ENCODE results near the gene GABRB2.
"Not testable (repeated sequence)": the region's sequence is repeated elsewhere in the genome, so short reads cannot be mapped to it uniquely, and the experiment has no call there.

Gene GABRB2

DNA sequence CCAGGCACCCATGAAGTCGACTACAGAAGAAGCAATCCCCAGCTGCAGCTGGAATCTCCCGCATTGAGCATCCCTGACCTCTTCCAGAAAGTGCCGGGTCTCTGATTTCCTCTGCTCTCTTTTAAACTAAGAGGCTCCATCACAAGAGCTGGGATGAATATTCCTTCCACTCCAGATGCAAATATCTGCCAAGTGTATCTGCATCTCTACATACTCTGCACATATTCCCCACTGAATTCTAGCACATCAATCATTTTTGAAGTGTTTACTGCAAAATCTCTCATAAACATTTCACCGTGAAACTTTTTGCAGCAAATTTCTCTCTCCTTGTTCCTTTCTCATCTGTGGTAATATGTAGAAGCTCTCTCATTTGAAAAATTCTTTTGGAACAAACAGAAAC is 161.5 kb downstream of the GABRB2 start:
- DNase-seq, result no peak

DNA sequence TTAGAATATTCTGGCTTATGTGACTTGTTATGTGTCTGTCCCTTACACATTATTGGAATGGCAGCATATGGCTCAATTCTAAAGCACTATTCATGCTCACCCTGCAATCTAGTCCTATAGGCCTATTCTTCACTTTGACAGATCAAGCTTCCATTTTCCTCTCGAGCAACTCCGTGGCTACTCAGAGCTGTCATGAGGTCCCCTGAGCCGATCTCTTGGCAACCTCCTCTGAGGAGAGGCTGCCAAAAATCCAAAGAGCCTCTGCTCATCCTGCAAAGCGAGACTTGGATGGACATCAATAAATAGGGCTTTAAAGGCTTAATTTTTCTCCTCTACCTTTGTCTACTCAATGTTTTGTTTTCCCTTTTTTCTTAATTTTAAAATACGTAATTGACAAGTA is 163.8 kb downstream of the GABRB2 start:
- no peak for DNase-seq

DNA sequence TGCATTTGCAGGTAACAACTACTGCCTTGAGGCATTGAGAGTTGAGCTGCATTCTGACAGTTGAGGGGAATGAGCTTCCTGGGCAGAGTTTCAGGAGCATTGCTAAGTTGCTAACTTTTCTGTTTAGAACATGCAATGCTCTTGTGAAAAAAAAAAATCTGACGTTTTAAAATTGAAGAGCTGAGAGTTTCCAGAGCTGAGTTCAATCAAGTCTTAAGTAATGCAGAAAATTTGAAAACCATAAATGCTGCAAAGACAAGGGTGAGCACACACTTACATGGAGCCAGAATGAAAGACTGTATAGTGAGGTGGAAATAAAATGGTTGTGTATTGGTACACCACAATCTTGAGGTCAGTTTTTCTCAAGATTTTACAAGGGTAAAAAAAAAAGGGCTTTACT is 166.0 kb downstream of the GABRB2 start:
- no peak for DNase-seq

DNA sequence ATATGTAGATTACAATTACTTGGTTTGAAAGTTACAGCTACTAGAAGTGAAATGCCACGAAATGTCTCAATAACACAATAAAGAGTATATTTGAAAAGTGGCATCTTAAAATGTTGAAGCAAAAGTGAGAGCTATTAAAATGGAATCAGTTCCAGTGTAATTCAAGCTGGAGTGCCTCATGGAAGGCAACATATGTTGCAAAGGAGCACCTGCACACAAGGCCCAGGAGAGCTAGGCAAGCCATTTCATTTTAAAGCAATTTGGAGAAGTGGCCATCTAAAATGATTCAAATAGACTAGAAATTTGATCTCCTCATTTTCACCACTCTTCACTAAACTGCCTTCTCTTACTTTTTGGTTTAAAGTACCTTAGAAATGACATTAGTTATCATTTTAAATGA is 167.8 kb downstream of the GABRB2 start:
- no peak for DNase-seq

DNA sequence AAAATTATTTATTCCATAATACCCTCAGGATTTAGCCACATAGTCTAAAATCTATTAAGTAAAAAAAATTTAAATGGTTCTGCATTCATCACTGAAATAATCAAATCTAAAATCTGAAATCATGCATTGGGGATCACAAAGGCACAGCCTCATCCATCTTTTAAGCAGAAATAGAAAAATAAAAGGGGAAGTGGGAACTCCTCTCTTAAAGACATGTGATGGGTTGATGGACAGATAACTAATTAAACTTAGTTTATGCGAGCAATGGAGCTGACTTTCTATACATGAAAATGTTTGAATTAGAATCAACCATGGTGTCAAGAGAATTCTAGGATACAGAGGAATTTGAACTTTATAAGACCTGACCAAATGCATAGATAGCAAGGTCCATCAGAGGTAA is 170.5 kb downstream of the GABRB2 start:
- DNase-seq, result no peak

DNA sequence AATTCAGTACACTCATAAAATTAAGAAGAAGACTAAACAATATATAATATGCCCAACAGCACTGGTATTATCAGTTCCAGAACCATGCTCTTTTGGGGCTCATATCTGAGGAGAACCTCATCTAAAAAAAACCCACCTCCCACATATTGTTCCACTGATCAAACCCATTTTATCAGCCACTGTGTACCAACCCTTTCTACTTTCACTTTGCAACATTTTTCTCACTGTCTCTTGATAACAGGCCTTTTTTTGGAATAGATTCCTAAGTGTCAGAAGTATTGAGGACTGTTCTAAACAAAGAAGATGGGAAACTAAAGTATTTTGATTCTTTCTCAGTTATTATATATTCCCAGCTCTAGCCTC is 173.2 kb downstream of the GABRB2 start:
- no peak for DNase-seq

DNA sequence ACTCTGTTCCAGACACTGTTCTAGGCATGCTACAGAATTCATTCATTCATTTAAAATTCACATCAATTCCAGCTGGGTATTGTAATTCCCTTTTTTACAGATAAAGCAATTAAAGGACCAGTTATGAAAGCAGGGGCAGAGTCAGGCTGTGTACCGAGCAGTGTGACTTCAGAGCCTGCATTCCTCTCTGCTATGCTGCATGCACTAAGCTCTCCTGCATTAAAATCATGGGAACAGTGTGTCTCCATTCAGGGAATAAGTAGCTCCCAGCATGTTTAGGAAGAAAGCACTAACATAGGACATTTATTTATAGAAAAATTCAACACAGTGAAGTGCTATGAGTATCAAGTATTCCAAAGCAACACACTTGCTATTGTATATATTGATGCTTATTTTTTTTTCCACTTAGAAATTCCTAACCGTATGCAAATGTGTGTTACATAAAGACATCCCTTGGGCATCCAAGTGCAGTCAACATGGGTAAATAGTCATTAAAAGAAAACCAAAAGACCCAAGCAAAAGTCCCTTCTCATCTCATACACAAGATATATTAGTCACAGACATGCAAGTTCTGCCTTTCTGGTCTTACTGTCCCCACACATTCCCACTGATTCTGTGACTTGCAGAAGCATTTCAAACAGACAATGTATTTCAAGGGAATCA is 173.7 kb downstream of the GABRB2 start:
- no peak for DNase-seq

DNA sequence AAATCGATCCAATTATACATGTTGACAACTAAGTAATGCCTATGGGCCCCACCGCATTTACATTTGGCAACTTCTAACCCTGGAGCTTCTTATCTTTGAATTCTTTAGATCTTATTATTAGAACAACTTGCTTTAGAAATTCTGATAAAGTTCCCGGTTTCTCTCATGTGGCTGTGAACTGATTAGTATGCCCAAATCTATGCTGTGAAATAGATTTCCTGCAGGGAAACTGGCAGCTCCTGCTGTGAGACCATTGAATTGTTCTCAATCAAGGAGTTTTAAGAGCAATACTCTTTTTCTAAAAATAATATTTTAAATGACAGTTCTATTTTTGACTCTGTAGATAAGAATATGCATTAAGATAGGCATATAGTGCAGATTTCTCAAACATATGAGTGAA is 177.5 kb downstream of the GABRB2 start:
- no peak for DNase-seq

DNA sequence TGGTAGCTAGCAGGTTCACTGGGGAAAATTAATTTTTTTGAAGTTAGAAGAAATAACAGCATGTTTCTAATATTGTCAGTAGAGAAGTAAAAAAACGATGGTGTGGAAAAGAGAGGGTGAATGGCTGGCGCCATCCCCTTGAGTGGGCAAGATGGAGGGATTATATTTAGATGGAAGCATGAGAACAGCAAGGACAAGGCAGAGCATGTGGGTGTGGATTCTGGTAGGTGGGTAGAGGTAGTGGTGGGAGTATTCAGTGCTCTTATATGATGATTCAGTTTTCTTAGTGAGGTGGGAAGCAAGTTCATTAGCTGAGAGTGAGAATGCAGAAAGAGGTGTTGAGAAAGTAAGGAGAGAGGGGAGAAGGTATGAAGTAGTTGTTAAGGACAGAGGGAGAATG is 188.1 kb downstream of the GABRB2 start:
- DNase-seq, result no peak

DNA sequence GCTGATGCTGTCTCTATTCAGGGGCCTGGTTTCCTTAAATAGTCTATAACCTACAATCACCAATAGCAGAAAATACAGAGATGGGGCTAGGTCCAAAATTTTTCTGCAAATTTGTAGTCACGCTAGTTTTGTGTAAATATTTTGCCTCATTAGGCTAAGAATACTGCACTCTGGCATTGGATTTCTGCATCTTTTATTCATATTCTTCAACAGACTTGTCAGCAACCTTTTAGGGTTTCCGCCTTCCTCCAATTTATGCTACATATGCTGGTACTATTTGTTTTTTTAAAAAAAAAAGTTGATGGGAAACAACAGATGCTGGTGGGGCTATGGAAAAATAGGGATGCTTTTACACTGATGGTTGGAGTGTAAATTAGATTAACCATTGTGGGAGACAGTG is 202.3 kb downstream of the GABRB2 start:
- DNase-seq, result no peak

DNA sequence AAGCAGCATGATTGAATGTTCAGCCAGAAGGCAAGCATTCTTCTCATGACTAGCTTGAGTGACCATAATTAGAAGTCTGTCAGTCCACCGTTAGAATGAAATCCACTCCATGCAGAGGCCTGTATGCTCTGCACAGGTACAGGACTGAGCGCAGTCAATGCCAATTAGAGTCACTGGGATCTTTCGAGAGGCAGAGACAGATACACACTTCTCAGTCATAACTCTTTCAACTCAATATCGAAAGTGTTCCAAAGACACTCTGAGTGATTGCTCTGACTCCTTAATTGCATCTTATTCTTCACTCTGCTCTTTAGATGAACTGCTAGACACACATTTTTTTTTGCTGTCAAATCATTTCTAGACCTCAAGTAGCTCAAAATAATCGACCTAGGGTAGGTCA is 203.6 kb downstream of the GABRB2 start:
- no peak for DNase-seq

DNA sequence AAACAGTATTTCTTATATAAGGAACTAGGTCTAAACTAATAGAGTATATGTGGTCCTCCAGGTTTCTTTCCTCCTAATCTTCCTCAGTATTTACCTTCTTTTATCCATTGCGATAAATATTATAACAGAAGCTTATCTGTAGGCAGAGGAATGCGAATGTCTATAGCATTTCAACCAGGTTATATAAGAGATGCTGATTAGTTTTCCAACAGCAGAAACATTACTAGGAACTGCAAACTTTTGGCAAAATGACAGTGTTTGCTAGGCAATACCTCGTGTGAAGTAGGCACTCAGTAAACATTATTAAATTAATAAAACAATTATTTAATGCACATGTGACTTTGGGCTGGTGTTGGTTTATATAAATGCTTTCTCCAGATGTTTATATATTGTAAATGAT is 206.5 kb downstream of the GABRB2 start:
- no peak for DNase-seq

DNA sequence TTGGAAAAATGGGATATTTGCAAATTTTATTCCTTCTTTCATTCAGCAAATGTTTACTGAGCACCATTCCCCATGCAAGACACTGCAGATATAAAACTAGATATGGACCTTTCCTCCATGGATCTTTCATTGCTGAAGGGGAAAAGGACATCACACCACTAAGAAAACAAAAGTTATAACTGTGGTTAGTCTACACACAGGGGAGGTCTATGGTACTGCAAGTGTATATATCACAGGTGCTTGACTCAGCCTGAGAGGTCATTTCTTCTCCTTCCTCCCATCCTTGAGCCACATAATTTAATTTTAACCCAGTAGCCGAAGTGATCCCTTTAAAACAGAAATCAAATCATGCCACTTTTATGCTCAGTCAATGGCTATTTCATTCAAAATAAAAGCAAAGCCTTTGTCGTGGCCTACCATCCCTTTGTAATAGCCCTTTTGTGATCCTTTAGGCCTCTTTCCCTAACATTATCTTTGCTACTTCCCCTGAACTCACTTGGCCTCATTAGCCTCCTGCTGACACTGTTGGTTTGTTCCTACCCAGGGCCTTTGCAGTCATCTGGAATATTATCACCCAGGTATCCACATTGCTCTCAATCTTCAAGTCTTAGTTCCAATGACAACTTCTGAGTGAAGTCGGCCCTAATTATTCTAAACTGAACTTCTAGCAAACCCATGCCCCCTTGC is 213.2 kb downstream of the GABRB2 start:
- DNase-seq, result no peak

DNA sequence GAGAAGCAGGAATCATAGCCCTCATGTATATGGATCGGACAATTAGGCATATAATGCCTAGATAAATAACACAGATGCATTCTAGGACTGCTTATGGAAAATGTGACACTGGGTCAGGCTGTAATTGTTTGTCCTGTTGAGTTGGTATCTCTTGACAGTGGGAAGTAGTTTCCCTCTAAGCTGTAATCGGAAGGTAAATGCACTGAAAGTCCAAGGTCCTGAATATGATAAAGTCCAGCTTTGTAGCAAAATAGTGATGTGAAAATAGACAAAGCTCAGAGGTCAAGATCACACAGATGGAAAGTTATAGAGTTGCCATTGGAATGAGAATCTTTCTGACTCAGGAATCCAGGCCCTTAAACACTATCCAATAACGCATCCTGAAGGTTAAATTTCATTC is 214.2 kb downstream of the GABRB2 start:
- no peak for DNase-seq

DNA sequence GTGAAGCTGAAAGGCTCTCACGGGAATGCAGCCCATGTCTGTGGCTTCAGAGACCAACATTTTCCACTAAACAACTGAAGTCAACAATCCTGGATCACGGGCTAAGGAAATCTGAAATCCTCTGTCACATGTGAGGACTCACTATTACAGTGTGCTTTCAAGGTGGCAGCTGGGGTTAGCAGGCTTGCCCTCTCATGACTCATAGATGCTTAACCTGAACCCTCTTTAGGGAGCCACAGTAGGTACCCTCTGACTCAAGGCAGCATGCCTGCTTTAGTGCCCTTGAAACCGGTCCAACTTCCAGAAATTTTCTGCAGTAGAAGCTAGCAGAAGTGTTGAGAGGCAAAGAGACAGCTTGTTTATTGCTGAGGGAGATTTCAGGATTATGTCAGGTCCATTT is 232.5 kb downstream of the GABRB2 start:
- no peak for DNase-seq

DNA sequence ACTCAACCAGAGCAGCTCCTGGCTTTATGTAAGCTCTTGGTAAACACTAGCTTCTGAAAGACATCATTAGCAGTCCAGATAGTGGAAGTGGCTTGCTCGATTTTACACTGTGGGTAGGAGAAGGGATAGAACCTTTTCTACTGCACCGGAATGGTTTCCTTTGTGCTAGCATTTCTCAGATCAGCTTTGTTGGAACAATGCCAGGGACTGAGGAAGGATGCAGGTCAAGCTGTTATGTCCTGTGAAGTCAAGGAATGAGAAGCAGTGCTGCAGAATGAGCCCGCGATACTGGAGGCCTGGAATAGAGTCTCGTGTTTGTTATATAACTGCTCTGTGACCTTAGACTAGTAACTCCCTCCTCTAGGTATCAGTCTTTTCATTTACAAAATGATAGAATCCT is 233.6 kb downstream of the GABRB2 start:
- DNase-seq, result no peak

DNA sequence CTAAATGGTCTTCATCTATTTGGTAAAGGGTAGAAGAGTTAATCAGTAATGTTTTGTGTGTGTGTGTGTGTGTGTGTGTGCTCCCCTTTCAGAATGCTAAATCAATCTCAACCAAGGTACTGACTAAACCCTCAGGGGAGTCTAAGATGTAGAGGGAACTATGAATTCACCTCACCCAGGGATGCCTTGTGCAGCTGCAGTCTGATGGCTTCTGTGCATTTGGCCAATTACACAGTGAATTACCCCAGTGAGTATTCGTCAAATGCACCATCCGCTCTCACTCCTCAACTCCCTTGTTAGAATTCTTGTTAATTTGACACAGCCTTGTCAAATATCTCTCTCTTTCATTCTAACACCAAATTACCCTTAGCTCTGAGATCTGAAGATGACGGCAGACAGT is 234.6 kb downstream of the GABRB2 start:
- no peak for DNase-seq

DNA sequence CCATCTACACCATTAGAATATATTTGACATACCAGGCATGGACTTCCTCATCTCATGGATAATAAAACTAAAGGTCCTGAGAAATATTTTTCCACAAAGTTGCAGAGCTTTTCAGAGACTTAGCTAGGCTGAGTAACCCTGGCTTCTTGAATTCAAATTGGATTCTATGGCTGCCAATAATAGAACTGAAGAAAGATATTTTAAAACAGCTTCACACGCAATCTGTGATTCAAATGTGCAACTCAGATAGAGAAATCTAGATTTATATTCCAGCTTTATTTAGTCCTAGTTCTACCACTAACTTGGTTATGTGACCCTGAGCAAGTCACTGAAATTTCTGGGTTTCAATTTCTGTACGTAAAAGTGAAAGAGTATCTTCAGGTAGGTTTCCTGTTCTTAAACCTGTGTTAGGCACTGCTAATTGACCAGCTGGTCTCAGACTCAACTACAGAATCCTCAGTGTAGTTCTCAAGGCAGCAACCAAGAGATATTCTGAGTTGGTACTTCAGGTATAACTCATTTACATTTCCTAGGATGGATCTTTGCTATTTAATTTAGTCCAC is 235.3 kb downstream of the GABRB2 start:
- DNase-seq, result no peak

DNA sequence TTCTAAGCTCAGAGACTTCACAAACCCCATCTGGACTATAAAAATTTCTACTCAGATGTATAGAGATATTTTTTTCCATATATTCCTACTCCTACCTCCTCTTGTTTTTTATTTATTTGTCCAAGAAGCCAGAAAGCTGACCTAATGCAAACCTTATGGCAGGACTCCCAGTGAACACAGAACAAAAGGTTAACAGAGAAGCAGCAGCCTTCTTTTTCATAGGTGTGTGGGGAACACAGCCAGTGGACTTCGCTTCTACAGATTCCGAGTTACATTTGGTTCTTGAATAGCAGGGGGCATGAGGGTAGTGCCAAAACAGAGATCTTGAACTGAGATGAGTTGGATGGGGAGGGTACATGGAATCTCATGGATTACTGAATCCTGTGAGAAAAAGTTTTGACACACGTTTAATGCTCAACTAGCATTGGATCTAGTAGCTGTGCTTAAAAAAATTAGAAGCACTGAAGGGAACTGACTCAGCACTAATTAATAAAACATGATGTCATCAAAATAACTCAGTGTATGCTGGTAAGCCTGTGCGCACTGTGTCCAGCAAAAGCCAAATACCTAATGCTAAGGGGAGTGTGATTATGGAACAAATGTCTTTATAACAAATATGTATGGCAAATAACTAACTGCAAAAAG is 240.1 kb downstream of the GABRB2 start:
- DNase-seq, result no peak

DNA sequence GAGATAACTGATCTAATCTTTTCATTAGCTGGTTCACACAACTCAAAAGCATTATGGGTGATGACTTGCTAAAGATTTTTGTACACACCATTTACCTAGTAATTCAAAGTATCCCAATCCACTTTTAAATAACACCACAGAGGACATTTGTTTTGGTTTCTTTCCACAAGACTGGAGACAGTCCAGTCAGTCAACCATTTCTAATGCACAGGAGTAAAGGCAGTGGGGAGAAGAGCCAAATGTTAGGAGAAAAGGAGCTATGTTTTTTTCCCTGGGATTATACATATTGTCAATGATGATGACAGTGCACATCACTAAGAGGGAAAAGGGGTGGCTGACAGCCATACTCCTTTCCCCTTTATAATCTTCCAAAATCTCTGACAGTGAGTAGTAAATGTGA is 240.9 kb downstream of the GABRB2 start:
- DNase-seq, result no peak

DNA sequence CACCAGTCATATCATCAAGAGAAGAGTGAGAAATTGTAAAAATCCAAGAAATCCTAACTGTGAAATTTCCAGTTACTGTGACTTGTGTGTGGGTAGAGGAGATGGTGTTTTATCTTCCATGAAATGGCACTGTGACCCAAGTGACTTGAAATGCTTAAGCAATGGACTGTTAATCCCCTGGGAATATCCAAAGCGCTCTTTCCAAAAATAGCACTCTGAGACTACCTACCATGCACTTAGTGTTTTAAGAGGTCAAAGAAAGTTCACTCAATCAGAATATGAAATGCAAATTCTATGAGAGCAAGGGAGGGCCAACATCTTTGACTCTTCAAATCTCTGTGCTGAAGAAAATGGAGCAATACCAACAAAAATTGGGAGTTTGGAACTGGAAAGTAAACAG is 244.0 kb downstream of the GABRB2 start:
- no peak for DNase-seq

DNA sequence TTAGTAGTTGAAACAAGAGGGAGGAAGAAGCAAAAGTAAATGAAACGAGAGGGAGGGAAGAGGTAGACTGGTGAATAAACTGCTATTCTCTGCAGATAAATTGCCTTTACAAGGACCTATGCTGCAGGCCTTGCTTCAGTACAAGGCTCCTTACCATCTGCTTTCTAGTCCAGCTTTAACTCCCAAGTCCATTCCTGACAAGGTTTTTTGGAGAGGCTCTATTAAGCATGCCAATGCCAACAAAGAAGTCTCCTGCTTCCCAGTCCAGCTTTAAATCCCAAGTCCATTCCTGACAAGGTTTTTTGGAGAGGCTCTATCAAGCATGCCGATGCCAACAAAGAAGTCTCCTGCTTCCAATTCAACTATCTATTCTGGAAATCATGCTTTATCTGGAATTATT is 244.9 kb downstream of the GABRB2 start:
- no peak for DNase-seq

DNA sequence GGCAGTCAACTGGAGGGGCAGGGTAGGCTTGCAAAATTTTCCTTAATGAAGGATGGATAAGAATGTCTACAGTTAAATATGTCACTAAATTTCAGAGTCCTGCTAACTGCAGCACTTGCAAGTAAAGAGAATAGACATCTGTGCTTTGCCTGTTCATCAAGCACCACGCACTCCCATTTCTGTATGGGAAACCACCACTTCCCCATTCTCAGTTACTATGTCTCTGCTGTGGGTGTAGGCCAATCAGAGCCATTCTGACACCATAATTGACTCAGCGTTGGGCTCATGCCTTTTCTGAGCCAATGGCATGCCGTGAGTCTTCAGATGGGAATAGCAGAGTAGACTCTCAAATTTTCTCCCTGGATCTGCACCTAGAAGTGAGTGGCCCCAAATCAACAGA is 247.5 kb downstream of the GABRB2 start:
- DNase-seq, result no peak

DNA sequence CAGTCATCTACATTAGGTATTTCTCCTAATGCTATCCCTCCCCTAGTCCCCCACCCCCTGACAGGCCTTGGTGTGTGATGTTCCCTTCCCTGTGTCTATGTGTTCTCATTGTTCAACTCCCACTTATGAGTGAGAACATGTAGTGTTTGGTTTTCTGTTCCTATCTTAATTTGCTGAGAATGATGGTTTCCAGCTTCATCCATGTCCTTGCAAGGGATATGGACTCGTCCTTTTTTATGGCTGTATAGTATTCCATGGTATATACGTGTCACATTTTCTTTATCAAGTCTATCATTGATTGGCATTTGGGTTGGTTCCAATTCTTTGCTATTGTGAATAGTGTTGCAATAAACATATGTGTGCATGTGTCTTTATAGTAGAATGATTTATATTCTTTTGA is 249.1 kb downstream of the GABRB2 start:
- DNase-seq, result not testable (repeated sequence)
